GM21619 (cell line): ENCODE data around the gene LHX4.

Experiments used
- ATAC-seq: cut with Tn5 transposase; IDR thresholded peaks from one replicate; pipeline ENCODE4 v1.9.1; 2021; ENCODE audit not compliant: unreplicated experiment

LHX4 gene

GRCh38 chr1:180270530-180271271 is 40.6 kb downstream of the LHX4 start:
- no peak for ATAC-seq

GRCh38 chr1:180271272-180272255 is 41.5 kb downstream of the LHX4 start:
- no peak for ATAC-seq

GRCh38 chr1:180272395-180272794 is 42.3 kb downstream of the LHX4 start:
- ATAC-seq, result no peak

GRCh38 chr1:180273066-180273465 is 43.0 kb downstream of the LHX4 start:
- no peak for ATAC-seq

GRCh38 chr1:180274221-180274620 is 44.2 kb downstream of the LHX4 start:
- ATAC-seq, result no peak

GRCh38 chr1:180275726-180276125 is 45.7 kb downstream of the LHX4 start:
- no peak for ATAC-seq

GRCh38 chr1:180277476-180278193 is 47.6 kb downstream of the LHX4 start:
- no peak for ATAC-seq

GRCh38 chr1:180278194-180278515 is 48.1 kb downstream of the LHX4 start:
- ATAC-seq, result no peak

- ATAC-seq, result no peak
Observed at GRCh38 chr1:180278596-180279395, 48.7 kb downstream of the LHX4 start.

GRCh38 chr1:180279651-180280050 is 49.6 kb downstream of the LHX4 start:
- no peak for ATAC-seq

GRCh38 chr1:180280617-180281016 is 50.6 kb downstream of the LHX4 start:
- no peak for ATAC-seq

GRCh38 chr1:180281490-180281889 is 51.4 kb downstream of the LHX4 start:
- no peak for ATAC-seq

- no peak for ATAC-seq
Observed at GRCh38 chr1:180282401-180283044, 52.5 kb downstream of the LHX4 start.

- ATAC-seq, result no peak
Observed at GRCh38 chr1:180283098-180283497, 53.0 kb downstream of the LHX4 start.

- ATAC-seq, result no peak
Observed at GRCh38 chr1:180286417-180286816, 56.4 kb downstream of the LHX4 start.

GRCh38 chr1:180287988-180288705 is 58.1 kb downstream of the LHX4 start:
- no peak for ATAC-seq

GRCh38 chr1:180288940-180289339 is 58.9 kb downstream of the LHX4 start:
- ATAC-seq, result no peak

GRCh38 chr1:180290265-180291001 is 60.4 kb downstream of the LHX4 start:
- ATAC-seq, result no peak

- peak; percentile 63 for ATAC-seq
Observed at GRCh38 chr1:180291004-180291403, 60.9 kb downstream of the LHX4 start.
